Progenitor cell of endocrine pancreas (in vitro differentiated cells): ENCODE data around the gene PTPN21. TPM values are rescaled to one million over a fixed set of nuclear protein-coding genes. Genes with fewer than 3 reads are reported as not detected.
A peak's percentile ranks its signal among the peaks of the same experiment; 100 is the strongest.

Experiments used
- DNase-seq: peaks from one replicate; pipeline ENCODE4 v3.0.0; 2021; ENCODE audit warnings: low spot score; ENCODE audit not compliant: unreplicated experiment
- H3K27ac Mint-ChIP-seq: 2 replicates; pipeline ENCODE4 v1.8.0; 2021; ENCODE audit warnings: mild to moderate bottlenecking, moderate library complexity, mixed read lengths
- H3K27me3 Mint-ChIP-seq: 2 replicates; pipeline ENCODE4 v1.8.0; 2021; ENCODE audit warnings: mixed read lengths
- H3K36me3 Mint-ChIP-seq: 2 replicates; pipeline ENCODE4 v1.8.0; 2022; ENCODE audit warnings: mixed read lengths; ENCODE audit not compliant: insufficient read depth
- H3K4me1 Mint-ChIP-seq: 2 replicates; pipeline ENCODE4 v1.8.0; 2021; ENCODE audit warnings: low read depth, mixed read lengths
- H3K4me3 Mint-ChIP-seq: 2 replicates; pipeline ENCODE4 v1.8.0; 2021; ENCODE audit warnings: low read depth, mild to moderate bottlenecking, moderate library complexity, mixed read lengths
- H3K9me3 Mint-ChIP-seq: 2 replicates; pipeline ENCODE4 v1.8.0; 2021; ENCODE audit warnings: low read depth, mixed read lengths
- total RNA-seq: library from RNA; stranded (reverse); gene quantifications from 2 replicates; pipeline ENCODE4 v1.2.1, GENCODE V29; 2021
- TF ChIP-seq, protein P1 (sequence below): fragments of 200-600 bp; sonication (generic); IDR thresholded peaks from one replicate; pipeline ENCODE4 v1.5.0; 2021; ENCODE audit warnings: antibody characterized with exemption, mild to moderate bottlenecking; ENCODE audit not compliant: unreplicated experiment

PTPN21 gene
- total RNA-seq, 1 donor from 2014 or later = 40.0 TPM

DNA sequence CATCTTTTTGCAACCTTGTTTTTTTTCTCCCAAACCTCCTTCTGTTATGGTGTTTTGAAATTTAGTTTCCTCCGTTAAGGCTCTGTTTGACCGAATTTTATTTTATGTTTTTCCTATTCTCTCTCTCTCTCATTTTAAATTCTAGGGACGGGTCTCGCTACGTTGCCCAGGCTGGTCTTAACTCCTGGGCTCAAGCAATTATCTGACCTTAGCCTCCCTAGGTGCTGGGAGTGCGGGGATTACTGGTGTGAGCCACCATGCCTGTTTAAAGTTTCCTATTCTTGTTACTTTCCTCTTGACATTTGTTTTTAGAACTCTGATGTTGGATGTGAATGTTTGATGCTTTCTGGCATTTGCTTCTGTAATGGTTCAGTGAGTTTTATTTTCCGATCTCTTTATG is 9.0 kb upstream of the PTPN21 start:
- Mint-ChIP-seq H3K9me3 (no peaks in the 10 kb centered on the region), H3K27ac (peak overlapping the region; percentile 92), H3K4me3 (peak overlapping the region; percentile 93), H3K4me1 (peaks cover 10% of the 10 kb centered on the region), H3K36me3 (peaks cover under 1% of the 10 kb centered on the region), H3K27me3 (no peaks in the 10 kb centered on the region)
- TF ChIP-seq, protein P1, sequence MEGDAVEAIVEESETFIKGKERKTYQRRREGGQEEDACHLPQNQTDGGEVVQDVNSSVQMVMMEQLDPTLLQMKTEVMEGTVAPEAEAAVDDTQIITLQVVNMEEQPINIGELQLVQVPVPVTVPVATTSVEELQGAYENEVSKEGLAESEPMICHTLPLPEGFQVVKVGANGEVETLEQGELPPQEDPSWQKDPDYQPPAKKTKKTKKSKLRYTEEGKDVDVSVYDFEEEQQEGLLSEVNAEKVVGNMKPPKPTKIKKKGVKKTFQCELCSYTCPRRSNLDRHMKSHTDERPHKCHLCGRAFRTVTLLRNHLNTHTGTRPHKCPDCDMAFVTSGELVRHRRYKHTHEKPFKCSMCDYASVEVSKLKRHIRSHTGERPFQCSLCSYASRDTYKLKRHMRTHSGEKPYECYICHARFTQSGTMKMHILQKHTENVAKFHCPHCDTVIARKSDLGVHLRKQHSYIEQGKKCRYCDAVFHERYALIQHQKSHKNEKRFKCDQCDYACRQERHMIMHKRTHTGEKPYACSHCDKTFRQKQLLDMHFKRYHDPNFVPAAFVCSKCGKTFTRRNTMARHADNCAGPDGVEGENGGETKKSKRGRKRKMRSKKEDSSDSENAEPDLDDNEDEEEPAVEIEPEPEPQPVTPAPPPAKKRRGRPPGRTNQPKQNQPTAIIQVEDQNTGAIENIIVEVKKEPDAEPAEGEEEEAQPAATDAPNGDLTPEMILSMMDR = no peak
- DNase-seq = no peak

DNA sequence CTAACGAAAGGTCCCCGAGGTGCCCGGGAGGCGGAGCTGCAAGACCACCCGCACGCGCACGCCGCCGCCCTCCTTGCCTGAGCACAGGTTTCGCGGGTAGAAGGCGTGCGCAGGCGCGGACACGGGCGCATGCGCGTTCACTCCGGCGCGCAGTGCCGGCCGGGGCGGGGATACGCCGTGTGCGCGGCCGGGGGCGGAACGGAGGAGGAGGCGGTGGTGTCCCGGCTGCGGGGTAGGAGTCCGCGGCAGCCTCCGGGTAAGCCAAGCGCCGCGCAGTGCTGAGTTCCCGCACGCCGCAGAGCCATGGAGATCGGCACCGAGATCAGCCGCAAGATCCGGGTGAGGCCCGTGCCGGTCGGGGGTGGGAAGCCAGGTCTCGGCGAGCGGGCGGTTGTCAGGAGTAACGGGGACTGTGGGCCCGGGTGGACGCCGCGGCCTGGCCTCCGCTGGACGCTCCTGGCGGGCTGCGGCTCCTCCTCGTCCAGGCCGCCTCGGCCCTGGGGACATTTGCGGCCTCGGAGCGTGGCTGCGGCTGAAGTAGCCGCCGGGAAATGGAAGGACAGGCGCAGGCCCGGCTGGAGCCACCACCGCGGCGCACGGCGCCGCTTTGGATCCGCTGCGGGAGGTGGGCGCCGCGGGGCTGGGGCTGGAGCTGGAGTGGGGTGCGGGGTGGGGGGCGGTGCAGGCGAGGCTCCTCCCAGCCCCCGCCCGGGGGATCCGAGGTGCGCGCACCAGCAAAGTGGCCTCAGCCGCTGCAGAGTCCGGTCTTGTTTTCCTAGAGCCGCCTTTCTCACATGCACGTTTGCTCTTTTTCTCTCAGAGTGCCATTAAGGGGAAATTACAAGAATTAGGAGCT is 8.3 kb upstream of the PTPN21 start, which contains the start of gene ZC3H14:
Gene ZC3H14, plus strand, starts transcription at position 207 of the 856 bp plus-strand sequence. Its CDS starts 97 bp downstream, at position 304.
- DNase-seq = peak; percentile 85
- no peaks in the 10 kb centered on the region for H3K27me3 Mint-ChIP-seq
- H3K36me3 Mint-ChIP-seq = peaks cover 2% of the 10 kb centered on the region
- TF ChIP-seq, protein P1 = no peak
- H3K27ac Mint-ChIP-seq = peak within 1 kb of the TSS; percentile 98
- H3K4me1 Mint-ChIP-seq = peaks cover 10% of the 10 kb centered on the region
- H3K9me3 Mint-ChIP-seq = no peaks in the 10 kb centered on the region
- peak within 1 kb of the TSS; percentile 93 for H3K4me3 Mint-ChIP-seq

DNA sequence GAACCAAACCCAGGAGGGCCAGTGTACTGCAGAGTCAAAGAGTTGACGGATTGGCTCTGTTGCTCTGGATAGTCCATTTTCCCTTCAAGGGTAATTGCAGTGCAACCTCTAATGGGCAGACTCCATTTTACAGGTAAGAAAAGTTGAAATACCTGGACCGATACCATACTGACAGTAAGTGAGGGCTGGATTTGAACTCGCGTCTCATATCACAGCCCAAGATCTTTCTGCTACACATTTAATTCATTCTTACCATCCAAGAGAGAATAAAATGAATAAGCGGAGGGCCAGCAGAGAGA is 7.7 kb upstream of the PTPN21 start:
- H3K27ac Mint-ChIP-seq = peak overlapping the region; percentile 91
- peaks cover 10% of the 10 kb centered on the region for H3K4me1 Mint-ChIP-seq

DNA sequence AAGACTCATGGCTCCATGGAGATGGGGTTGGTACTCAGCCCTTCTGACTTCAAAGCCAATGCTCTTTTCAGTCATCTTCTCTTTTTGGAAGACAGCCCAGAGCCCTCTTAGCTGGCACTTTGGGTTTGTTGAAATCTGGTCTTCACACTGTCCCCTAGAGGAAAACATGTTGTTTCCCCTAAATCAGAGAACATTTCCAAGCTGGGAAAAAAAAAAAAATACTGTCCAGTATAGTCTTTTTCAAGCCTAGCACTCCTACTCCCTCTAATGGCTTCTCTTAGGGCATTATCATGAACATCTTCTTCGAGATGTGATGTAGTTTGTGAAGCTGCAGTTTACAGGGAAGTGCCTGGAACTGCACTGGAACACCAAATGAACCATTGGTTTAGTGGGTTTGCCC is 5.0 kb upstream of the PTPN21 start:
- TF ChIP-seq, protein P1 = no peak
- Mint-ChIP-seq H3K4me3 (no peak overlapping the region), H3K27me3 (no peaks in the 10 kb centered on the region), H3K9me3 (no peaks in the 10 kb centered on the region), H3K27ac (no peak overlapping the region), H3K36me3 (peaks cover 2% of the 10 kb centered on the region), H3K4me1 (peaks cover 23% of the 10 kb centered on the region)
- DNase-seq = no peak

More for the DNA sequence above, 7.7 kb upstream of the PTPN21 start:
- Mint-ChIP-seq H3K27me3 (no peaks in the 10 kb centered on the region), H3K4me3 (peak overlapping the region; percentile 93), H3K9me3 (no peaks in the 10 kb centered on the region), H3K36me3 (peaks cover 2% of the 10 kb centered on the region)
- DNase-seq = no peak
- TF ChIP-seq, protein P1 = peak; percentile 10

DNA sequence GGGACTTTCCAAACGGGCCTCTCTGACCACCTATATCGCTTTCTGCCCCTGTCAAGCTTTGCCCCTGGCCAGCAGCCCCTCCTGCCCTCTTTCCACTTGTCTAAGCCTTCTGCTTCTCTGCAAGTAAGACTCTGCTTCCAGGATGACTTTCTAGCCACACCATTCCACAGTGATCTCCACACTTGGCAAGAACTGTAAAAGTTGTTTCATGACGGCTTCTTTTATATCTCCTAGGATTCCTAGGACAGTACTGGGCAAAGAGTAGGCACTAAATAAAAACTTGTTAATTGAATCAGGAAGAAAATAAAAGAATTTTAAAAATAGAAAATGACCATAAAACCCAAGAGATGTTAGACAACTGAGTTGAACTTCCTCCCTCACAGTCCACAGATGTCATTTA is 1.8 kb upstream of the PTPN21 start:
- DNase-seq = no peak
- H3K27ac Mint-ChIP-seq = peak overlapping the region; percentile 65
- peaks cover 27% of the 10 kb centered on the region for H3K4me1 Mint-ChIP-seq
- peaks cover 2% of the 10 kb centered on the region for H3K36me3 Mint-ChIP-seq
- no peaks in the 10 kb centered on the region for H3K27me3 Mint-ChIP-seq
- H3K4me3 Mint-ChIP-seq = no peak overlapping the region
- TF ChIP-seq, protein P1 = no peak
- no peaks in the 10 kb centered on the region for H3K9me3 Mint-ChIP-seq
